HG02840 (cell line): ENCODE measurements around the gene ARHGAP26.

Experiments
- ATAC-seq: cut with Tn5 transposase; IDR thresholded peaks from one replicate; pipeline ENCODE4 v1.9.1; 2021; ENCODE audit warnings: mild to moderate bottlenecking, moderate library complexity, moderate number of reproducible peaks; ENCODE audit not compliant: unreplicated experiment, low FRiP score

ARHGAP26 gene

DNA sequence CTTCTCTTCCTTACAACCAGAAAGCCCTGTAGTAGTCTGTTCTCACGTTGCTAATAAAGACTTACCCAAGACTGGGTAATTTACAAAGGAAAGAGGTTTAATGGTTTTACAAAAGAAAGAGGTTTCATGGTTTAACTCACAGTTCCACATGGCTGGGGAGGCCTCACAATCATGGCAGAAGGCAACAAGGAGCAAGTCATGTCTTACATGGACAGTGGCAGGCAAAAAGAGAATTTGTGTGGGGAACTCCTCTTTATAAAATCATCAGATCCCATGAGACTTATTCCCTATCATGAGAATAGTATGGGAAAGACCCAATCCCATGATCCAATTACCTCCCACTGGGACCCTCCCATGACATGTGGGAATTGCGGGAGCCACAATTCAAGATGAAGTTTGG is 468.4 kb downstream of the ARHGAP26 start:
- ATAC-seq: no peak

DNA sequence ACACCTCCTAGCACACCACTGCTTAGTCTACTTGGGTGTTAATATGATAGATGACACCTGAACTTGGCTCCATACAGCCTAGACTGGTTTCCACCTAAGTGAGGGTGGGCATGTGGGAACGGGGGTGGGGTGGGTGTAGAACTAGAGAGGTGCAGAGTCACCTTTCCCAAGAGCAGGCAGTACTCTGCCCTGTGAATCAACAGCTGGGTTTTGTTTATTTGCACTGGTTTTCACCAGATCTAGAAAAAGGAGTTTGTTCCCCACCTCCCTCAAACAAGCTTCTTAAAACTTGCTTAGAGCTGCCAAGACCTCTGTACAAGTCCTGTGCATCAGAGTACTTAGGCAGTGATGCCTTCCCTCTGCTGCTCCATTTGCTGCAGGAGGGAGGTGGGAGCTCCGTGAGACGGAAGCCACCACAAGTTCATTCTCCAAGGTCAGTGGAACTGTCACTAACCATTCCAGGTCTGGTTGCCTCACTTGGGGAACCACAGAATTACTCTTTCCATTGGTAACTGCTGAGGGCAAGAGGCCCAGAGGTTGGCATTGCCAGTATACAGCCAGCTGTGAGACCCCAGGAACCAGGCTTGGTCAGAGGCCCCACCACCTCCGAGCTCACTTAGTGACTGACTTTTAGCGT is 469.8 kb downstream of the ARHGAP26 start:
- no peak for ATAC-seq

DNA sequence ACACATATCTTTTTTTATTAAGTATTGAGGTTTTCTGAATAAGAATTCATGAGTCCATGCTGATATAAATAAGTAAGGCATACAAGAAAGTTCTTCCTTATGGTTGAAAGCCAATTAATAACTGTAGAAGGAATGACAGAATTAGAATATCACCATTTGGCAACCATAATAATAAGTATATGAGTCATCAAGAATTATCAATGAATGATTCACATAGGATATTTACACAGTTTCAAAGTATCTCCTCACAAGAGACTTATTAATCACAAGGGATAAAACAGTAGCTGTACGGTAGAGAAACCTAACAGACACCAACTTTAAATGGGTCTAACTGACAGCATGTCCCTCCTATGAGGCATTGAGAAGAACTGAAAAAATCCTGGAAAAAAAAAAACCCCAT is 471.7 kb downstream of the ARHGAP26 start:
- no peak for ATAC-seq

GRCh38 chr5:143243103-143243502 is 472.9 kb downstream of the ARHGAP26 start:
- no peak for ATAC-seq

DNA sequence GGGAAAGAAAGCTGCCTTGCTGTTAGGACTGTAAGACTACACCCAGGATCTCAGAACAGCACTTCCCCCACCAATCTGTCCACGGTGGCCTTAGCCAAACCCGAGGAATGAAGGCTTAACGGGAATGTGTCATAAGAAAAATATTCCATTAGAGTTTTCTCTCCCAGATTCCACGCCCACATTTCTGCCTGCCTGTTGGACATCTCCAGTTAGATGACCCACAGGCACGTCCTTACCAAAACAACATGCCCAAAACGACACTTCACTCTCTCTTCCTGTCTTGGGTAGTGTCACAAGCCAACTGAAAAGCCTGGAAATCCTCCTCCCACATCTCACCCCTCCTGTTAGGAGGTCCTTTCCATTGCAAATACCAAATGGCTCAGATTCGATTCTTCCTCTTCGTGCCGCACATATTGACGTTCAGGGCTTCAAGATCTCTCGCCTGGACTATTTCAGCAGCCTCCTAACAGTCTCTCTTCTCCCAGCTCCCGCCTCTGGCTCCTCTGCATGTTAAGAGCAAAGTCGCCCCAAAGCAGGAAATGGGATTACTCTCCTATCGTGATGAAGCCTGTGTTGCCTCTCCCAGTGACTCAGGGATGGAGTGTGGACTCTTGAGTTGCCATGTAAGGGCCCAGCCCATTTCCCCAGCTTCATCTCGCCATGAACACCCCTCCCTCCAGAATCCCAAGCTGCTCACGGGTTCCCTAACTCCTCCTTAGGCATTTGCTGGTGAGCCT is 474.0 kb downstream of the ARHGAP26 start:
- ATAC-seq: no peak

- ATAC-seq: no peak
Measured at GRCh38 chr5:143244990-143245389, 474.8 kb downstream of the ARHGAP26 start.

DNA sequence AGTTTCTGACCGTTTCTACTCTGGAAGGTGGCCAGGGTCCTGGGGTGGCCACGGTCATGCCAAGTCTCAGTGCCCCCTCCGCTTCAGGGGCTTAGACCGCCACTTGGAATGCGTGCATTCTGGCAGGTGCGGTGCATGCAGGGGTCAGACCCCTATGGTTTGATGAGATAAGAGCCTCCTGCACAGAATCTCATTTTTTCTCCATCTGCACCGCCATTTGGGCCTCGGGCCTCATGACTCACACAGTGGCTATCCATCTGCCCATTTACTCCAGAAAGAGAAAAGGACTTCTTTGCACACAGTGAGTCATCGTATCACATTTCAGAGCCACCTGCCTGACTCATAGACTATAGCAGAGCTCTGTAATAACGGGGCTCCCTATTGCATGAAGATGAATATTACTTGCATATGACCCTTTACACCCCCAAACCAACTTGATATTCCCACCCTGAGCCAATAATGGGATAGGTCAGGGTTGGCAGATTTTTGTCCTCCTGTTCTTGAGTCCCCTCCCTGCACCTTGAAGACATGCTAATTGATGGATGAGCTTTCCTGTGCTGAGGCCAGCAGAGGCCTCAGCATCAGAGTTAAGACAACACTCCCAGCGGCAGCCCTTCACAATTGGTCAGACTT is 475.9 kb downstream of the ARHGAP26 start:
- no peak for ATAC-seq

GRCh38 chr5:143247134-143247815 is 477.1 kb downstream of the ARHGAP26 start:
- no peak for ATAC-seq

- ATAC-seq: no peak
Measured at GRCh38 chr5:143248391-143248790, 478.2 kb downstream of the ARHGAP26 start.

DNA sequence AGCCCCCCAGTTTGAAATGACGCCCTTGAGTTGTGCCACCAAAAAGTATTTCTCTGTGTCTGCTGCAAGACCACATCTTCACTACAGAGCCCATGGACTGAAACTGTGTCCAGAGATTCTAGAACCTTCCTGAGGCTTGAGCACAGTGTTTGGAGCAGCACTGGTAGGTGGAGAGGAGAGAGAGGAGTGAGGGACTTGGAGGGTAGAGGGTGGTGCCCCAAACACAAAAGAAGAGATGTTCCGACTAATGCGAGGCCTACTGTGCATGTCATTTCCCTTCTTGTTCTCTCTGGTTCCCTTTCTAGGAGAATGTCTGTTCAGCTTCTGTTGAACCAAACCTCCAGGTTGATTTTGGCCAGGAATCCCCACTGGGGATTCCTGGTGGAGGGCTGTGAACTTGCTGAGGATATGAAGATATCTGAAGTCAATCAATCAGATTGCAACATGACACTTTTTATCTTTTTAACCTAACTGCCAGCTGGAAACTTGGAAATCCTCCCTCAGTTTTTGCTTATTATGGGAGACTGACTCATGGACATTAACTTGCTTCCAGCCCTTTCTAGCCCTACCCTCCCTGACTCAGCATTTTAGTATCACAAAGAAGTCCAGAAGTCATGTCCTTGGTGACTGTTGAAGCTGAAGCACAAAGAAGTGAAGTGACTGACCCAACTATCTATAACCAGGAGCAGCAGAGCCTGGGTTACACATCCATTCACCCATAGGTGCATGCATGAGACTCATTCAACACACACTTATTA is 478.8 kb downstream of the ARHGAP26 start:
- no peak for ATAC-seq

DNA sequence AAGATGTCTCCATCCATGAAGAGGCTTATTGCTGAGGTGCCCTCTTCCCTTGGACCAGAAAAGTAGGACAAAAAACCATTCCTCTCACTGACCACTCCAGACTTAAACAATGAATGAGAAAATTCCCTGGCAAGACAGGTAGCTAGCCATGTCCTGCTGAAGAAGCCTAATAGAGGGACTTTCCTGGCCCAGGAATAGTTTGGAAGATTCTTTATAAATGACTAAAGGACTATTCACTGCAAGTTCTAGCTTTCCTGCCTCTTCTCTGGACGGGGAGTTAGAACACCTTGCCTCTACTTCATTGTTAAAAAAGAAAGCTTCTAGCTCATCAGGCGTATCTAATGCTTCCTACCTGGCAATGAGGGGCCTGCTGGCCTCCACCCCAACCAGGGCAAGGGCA is 479.7 kb downstream of the ARHGAP26 start:
- ATAC-seq: no peak

DNA sequence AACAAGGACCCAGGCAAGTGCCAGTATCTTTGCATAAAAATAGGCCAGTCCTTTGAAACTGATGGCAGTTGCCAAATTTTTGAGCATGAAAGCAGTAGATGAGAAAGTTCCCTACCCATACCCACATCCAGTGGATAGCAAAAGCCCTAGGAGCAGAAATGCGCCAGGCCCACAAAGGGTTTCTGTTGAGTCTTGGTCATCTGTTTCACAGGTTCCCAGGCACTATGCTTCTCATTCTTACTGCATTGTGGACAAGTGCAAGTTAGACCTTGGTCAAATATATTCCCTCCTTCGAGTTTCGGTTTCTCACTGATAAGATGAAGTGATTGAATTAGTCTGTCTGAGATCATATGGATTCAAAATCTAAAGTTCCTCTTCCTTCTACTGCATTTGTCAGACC is 481.0 kb downstream of the ARHGAP26 start:
- no peak for ATAC-seq

DNA sequence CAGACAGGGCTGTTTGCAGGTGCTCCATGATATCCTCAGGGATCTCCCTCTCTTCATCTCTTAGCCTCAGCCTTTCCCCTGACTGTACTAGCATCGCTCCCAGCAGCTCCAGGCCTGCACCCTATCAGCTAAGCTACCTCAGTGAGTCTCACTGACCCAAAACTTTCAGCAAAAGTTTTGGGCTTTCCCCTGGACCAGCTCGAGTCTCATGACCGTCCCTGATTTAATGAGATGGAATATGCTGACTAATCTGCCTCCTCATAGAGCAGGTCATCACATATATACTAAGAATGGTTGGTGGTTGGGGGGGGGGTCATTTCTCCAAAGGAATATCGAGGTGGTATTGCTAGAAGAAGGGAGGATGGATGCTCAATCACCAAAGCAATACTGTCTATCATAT is 481.8 kb downstream of the ARHGAP26 start:
- ATAC-seq: no peak

- no peak for ATAC-seq
Measured at GRCh38 chr5:143254819-143255218, 484.6 kb downstream of the ARHGAP26 start.

GRCh38 chr5:143258559-143259253 is 488.5 kb downstream of the ARHGAP26 start:
- no peak for ATAC-seq

DNA sequence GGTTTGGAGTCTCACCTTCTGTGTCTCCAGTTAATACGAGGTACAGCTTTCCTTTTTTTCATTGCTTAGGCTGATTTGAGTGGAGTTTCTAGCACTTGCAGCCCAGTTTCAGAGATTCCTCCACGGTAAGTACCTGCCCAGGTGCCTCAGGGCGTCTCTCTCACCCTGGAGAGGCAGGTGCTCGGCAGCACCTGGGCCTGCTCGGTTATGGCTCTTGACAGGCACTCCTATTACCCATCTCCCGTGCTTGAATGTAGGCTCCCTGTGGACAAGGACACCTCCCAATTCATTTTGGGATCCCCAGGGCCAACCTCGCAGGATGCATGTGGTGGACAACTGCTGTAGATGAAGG is 489.1 kb downstream of the ARHGAP26 start:
- ATAC-seq: no peak

- no peak for ATAC-seq
Measured at GRCh38 chr5:143261748-143262392, 491.7 kb downstream of the ARHGAP26 start.

DNA sequence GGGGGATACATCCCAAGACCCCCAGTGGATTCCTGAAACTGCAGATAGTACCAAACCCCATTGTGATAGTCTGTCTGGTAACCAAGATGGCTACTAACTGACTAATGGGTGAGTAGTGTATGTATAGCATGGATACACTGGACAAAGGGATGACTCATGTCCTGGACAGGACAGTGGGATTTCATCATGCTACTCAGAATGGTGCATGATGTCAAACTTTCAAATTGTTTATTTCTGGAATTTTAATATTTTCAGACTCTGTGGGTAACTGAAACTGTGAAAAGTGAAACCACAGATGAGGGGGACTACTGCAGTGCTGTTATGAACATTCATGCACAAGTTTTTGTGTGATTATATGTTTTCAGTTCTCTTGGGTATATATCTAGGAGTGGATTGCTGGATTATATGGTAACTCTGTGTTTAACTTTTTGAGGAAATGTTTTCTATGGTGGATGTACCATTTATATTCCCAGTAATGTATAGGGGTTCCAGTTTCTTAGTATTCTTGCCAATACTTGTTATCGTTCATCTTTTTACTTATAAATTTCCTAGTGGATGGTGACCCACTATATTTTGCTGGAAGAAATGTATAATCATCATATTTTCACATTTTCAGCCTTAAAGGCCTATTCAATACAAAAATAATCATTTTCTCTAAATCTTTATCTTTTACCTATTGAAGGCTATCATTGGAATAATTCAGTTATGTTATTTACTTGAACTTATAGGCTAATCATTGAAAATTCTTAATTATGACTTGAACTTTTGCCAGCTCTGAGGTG is 492.4 kb downstream of the ARHGAP26 start:
- ATAC-seq: peak; percentile 65
